Heart left ventricle (tissue), 16 donors: ENCODE results near the gene IFITM2. TPM values are rescaled to one million over a fixed set of nuclear protein-coding genes. Genes with fewer than 3 reads are reported as not detected.

Experiments used
- ATAC-seq, 4 donors: fragments of 200-7000 bp; cut with Tn5 transposase; one replicate each; pipeline ENCODE4 v1.9.1; 2020 to 2022; ENCODE audit warnings: moderate library complexity in 4 of 4, mild to moderate bottlenecking in 3 of 4, moderate number of reproducible peaks in 1 of 4
- DNase-seq, 5 donors: peaks; one replicate each; pipeline ENCODE4 v3.0.0-alpha.2; 2020
- H3K27ac ChIP-seq, 12 donors: fragments of 200-600 bp; sonication (generic) in 4 of 12; one replicate each; pipeline versions ENCODE4 v1.5.0 to v1.8.0; 2016 to 2022; ENCODE audit warnings: mild to moderate bottlenecking in 2 of 12
- H3K27me3 ChIP-seq, 9 donors: fragments of 200-600 bp; sonication (generic) in 2 of 9; one replicate each; pipeline versions ENCODE4 v1.5.1 to v1.8.0; 2016 to 2022; ENCODE audit warnings: mild to moderate bottlenecking in 3 of 9
- H3K36me3 ChIP-seq, 9 donors: fragments of 200-600 bp; sonication (generic) in 2 of 9; one replicate each; pipeline versions ENCODE4 v1.5.0 to v1.8.0; 2018 to 2022; ENCODE audit warnings: mild to moderate bottlenecking in 2 of 9
- H3K4me1 ChIP-seq, 12 donors: fragments of 200-600 bp; sonication (generic) in 4 of 12; one replicate each; pipeline versions ENCODE4 v1.5.0 to v1.8.0; 2016 to 2022; ENCODE audit warnings: mild to moderate bottlenecking in 3 of 12
- H3K4me3 ChIP-seq, 12 donors: fragments of 200-600 bp; sonication (generic) in 4 of 12; one replicate each; pipeline versions ENCODE4 v1.5.0 to v1.8.0; 2017 to 2022; ENCODE audit warnings: mild to moderate bottlenecking in 9 of 12, moderate library complexity in 4 of 12
- H3K9me3 ChIP-seq, 12 donors: fragments of 200-600 bp; sonication (generic) in 4 of 12; one replicate each; pipeline versions ENCODE4 v1.5.0 to v1.8.0; 2016 to 2022; ENCODE audit warnings: mild to moderate bottlenecking in 1 of 12
- CTCF ChIP-seq, 12 donors: fragments of 200-600 bp; sonication (generic) in 4 of 12; IDR thresholded peaks; one replicate each; pipeline versions ENCODE4 v1.5.0 to v1.8.0; 2018 to 2022; ENCODE audit warnings: antibody characterized with exemption in 12 of 12, mild to moderate bottlenecking in 5 of 12
- POLR2A ChIP-seq, 2 donors: fragments of 450-650 bp; IDR thresholded peaks; one replicate each; pipeline ENCODE4 v1.6.1; 2017; ENCODE audit warnings: antibody characterized with exemption in 2 of 2, mild to moderate bottlenecking in 2 of 2, moderate library complexity in 2 of 2
- WGBS, 4 donors: extraction: QIAGEN DNeasy Blood & Tissue Kit in 2 of 4; methylation state at CpG; one replicate each; pipeline versions ENCODE4 v1.1.5 to v1.1.7; 2013 to 2018; 5-methylcytosine and 5-hydroxymethylcytosine counted together
- intact Hi-C, 10 donors: fragments of 100-400 bp; cut with DNase I; formaldehyde crosslinking; loops; one replicate each; pipeline versions ENCODE4 v1.11.1 to v1.14.2; 2022
- polyA plus RNA-seq, 2 donors: library from polyadenylated mRNA; stranded (reverse); fragments of 200-250 nt; gene quantifications; one replicate each; pipeline ENCODE4 v1.2.3, GENCODE V29; 2013
- total RNA-seq, 9 donors: library from RNA; depleted of rRNA in 2 of 9; stranded (reverse); fragments of >200 nt in 2 of 9; fragmentation: NEBNext Ultra II Directional in 3 of 9; extraction: Animal tissue kit (Norgen Biotek cat#: 25700) in 3 of 9; gene quantifications; one replicate each; pipeline versions ENCODE4 v1.1.0 to v1.2.4, GENCODE V29; 2016 to 2023
- donor health status: ischemic (EF 13 %, LVEDD 7.1; RV severe dilation, severe dysfunction).
- donor health status: healthy with polysubstance abuse.
- donor health status: DM: no; HTN: yes; CAD: no.
- donor health status: DM: no; HTN: no; CAD: no.
- donor health status: ischemic (EF 25% LVEDD 6.9; RV normal size, moderate dysfunction).
- donor health status: ischemic (EF 25% LVEDD 5.7; RV mildly dilated, moderate dysfunction).
- donor health status: healthy.
- donor health status: DM: yes; HTN: yes; CAD: no.
- donor health status: ischemic (EF 35%, LVEDD 5.7; RV mildly dilated, moderate dysfunction).
- donor health status: nonischemic (EF 11% LVEDD 7.7; RV severe dilation, severe dysfunction).
- donor health status: DM: yes; HTN: yes; CAD: no.
- donor health status: PGD.
- donor health status: ischemic (EF 29% LVEDD 5.4; RV normal size, mild dysfunction).
- donor health status: nonischemic (EF 23%, LVEDD 6.1; RV moderate dilation, normal function).

The IFITM2 gene
- total and polyA plus RNA-seq, 11 donors = 116 to 501 (median 154) TPM

DNA sequence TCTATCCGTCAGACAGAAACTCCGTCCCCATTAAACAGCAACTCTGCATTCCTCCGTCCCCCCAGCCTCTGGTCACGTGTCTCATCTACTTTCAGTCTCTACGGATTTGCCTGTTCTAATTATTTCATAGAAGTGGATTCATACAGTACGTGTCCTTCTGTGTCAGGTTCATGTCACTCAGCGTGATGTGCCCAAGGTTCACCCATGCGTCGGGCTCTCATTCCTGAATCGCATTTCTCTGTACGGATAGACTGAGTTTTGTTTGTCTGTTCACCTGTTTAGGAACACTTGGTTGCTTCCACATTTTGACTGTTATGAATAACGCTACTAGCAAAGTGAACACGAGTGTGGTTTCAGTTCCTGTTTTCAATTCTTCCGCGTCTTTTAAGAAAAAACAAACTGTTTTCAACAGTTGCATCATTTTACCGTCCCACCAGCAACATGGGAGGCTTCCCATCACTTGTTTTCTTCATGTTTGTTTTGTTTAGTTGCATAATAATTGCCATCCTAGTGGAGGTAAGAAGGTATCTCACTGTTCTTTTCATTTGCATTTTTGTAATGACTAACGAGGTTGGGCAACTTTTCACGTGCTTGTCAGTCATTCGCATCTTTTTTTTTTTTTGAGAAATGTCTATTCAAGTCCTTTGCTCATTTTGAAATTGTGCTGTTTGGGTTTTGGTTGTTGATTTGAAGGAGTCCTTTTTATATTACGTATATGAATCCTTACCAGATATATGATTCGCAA, 38.3 kb upstream of the IFITM2 start:
- intact Hi-C loops = no loop called here
- H3K4me1 ChIP-seq = peaks cover 0 to 30% (median 0%) of the 10 kb centered on the region in 12 donors
- H3K27me3 ChIP-seq = peaks cover 0 to 21% (median 0%) of the 10 kb centered on the region in 9 donors
- peaks cover 0 to 11% (median 2%) of the 10 kb centered on the region in 12 donors for H3K9me3 ChIP-seq
- no peaks in the 10 kb centered on the region for H3K36me3 ChIP-seq
- ATAC-seq = peak; percentile 22 to 54 (median 42)
- no peak for TF ChIP-seq POLR2A (IDR thresholded peaks at IDR 0.05)
- TF ChIP-seq CTCF (IDR thresholded peaks at IDR 0.05) = no peak
- H3K27ac ChIP-seq = peak overlapping the region in 9 of 12 donors; percentile 1 to 90 (median 49)
- 47 to 66% (median 60%) methylated on average over 21 of the region's 21 CpGs for WGBS, 4 donors
- no peak for DNase-seq
- H3K4me3 ChIP-seq = peak overlapping the region in 5 of 12 donors; percentile 11 to 55 (median 46)

- Histone ChIP-seq H3K4me1 (peaks cover 0 to 30% (median 0%) of the 10 kb centered on the region in 12 donors), H3K27ac (peak overlapping the region in 2 of 12 donors; percentile 38 to 90), H3K9me3 (peaks cover 0 to 7% (median 2%) of the 10 kb centered on the region in 12 donors), H3K36me3 (no peaks in the 10 kb centered on the region), H3K27me3 (peaks cover 0 to 21% (median 0%) of the 10 kb centered on the region in 9 donors), H3K4me3 (no peak overlapping the region)
- TF ChIP-seq CTCF (IDR thresholded peaks at IDR 0.05) (no peak), POLR2A (IDR thresholded peaks at IDR 0.05) (no peak)
- ATAC-seq (no peak), DNase-seq (peak in 2 of 5 donors; percentile 24 to 48)
- 79 to 82% (median 81%) methylated on average over 17 to 18 of the region's 18 CpGs for WGBS, 4 donors
- intact Hi-C loops = loop anchor here in 1 of 10 donors (10.0 kb wide), 1 partner anchor 104 kb away; no protein-coding TSS in a partner anchor
Observed at GRCh38 chr11:270451-271318, 36.9 kb upstream of the IFITM2 start.

DNA sequence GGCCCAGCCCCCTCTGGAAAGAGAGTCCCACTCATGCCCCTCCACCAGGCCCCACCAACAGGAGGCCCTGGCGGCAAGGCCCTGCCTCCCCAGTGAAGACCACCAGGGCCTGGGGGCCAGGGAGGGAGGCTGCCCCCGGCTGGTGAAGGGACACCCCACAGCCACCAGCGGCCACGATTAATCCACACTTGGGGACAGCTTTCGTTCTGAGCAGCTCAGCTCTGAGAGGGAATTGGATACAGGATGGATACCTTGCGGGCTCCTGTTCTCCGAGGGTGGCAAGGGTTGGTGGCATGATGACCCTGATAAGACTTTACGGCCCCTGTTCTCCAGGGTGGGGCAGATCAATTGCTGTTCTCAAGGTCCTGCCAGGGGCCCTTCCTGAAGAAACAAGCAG, 36.3 kb upstream of the IFITM2 start:
- 71 to 86% (median 84%) methylated on average over 7 to 8 of the region's 8 CpGs for WGBS, 4 donors
- peaks cover 0 to 3% (median 0%) of the 10 kb centered on the region in 12 donors for H3K9me3 ChIP-seq
- H3K27me3 ChIP-seq = peaks cover 0 to 21% (median 0%) of the 10 kb centered on the region in 9 donors
- peaks cover 0 to 30% (median 0%) of the 10 kb centered on the region in 12 donors for H3K4me1 ChIP-seq
- TF ChIP-seq POLR2A (IDR thresholded peaks at IDR 0.05) = no peak
- no peak for TF ChIP-seq CTCF (IDR thresholded peaks at IDR 0.05)
- no peak overlapping the region for H3K4me3 ChIP-seq
- no peak for ATAC-seq
- DNase-seq = peak in 1 of 5 donors; percentile 38
- intact Hi-C loops = loop anchor here in 1 of 10 donors (10.0 kb wide), 1 partner anchor 103 kb away; no protein-coding TSS in a partner anchor
- no peak overlapping the region for H3K27ac ChIP-seq
- H3K36me3 ChIP-seq = no peaks in the 10 kb centered on the region
